ENCODE data around the gene SAMD5.

The SAMD5 gene

DNA sequence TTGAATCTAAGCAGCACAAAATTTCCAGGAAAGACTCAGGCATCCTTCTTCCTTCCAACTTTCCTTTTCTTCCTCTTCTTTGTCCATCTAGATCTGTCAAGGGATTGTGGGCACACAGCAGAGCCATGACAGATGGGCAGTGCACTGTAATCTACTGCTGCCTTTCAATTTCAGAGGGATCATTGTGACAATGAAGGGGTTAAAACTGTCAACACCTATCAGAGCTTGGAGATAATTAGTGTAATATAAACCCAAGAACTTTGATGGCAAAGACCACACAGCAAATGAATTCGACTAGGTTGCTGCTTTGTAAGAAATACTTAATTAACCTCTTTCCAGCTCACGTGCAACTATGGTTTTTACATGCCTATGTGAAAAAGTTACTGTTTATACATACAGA, 55.0 kb downstream of the SAMD5 start:
- TF ChIP-seq EZH2phosphoT487 (conservative IDR thresholded peaks at IDR 0.05; ENCODE audit: low read length): no peak
- TF ChIP-seq, protein P1, sequence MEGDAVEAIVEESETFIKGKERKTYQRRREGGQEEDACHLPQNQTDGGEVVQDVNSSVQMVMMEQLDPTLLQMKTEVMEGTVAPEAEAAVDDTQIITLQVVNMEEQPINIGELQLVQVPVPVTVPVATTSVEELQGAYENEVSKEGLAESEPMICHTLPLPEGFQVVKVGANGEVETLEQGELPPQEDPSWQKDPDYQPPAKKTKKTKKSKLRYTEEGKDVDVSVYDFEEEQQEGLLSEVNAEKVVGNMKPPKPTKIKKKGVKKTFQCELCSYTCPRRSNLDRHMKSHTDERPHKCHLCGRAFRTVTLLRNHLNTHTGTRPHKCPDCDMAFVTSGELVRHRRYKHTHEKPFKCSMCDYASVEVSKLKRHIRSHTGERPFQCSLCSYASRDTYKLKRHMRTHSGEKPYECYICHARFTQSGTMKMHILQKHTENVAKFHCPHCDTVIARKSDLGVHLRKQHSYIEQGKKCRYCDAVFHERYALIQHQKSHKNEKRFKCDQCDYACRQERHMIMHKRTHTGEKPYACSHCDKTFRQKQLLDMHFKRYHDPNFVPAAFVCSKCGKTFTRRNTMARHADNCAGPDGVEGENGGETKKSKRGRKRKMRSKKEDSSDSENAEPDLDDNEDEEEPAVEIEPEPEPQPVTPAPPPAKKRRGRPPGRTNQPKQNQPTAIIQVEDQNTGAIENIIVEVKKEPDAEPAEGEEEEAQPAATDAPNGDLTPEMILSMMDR (IDR thresholded peaks at IDR 0.05; ENCODE audit: insufficient read depth, low read length, poor library complexity, severe bottlenecking): no peak
- Histone ChIP-seq H3K4me3 (ENCODE audit: insufficient read depth, low read length, poor library complexity, severe bottlenecking) (no peak overlapping the region), H3K27ac (ENCODE audit: low read depth, low read length) (no peak overlapping the region), H4K20me1 (ENCODE audit: low read depth, low read length) (no peaks in the 10 kb centered on the region), H3F3A (ENCODE audit: insufficient read depth) (no peaks in the 10 kb centered on the region), H3K9me2 (replicated peaks; ENCODE audit: insufficient read depth, low read length) (no peaks in the 10 kb centered on the region), H3K4me2 (ENCODE audit: low read depth, low read length, poor library complexity, severe bottlenecking) (no peak overlapping the region), H3K36me3 (ENCODE audit: low read length) (no peaks in the 10 kb centered on the region; the same call in 1 of the 2 replicates), H2AFZ (ENCODE audit: low read depth, low read length, severe bottlenecking) (no peak overlapping the region), H3K9me3 (ENCODE audit: insufficient read depth, low read length) (no peaks in the 10 kb centered on the region), H3K79me2 (ENCODE audit: insufficient read depth, low read length) (no peaks in the 10 kb centered on the region), H3K27me3 (ENCODE audit: low read length) (no peaks in the 10 kb centered on the region), H3K9ac (ENCODE audit: low read length) (no peak overlapping the region)

DNA sequence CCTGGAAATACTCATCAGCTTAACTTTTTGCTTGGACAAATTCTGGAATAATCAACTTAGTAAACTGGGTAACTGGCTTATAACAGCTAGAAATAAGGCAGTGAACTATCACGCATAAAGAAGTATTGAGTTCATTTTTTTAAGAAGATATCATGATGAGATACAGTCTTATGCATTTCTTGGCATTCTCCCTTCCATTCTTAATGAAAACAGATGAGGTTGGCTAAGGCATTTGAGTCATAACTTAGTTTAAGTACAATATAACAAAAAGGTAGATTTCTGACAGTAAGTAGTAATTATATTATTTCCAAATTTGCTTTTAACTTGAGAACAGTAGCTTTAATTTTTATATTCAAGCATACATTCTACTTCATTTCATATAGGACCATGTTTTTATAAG, 56.1 kb downstream of the SAMD5 start:
- H3K27me3 ChIP-seq (ENCODE audit: low read length): no peaks in the 10 kb centered on the region

DNA sequence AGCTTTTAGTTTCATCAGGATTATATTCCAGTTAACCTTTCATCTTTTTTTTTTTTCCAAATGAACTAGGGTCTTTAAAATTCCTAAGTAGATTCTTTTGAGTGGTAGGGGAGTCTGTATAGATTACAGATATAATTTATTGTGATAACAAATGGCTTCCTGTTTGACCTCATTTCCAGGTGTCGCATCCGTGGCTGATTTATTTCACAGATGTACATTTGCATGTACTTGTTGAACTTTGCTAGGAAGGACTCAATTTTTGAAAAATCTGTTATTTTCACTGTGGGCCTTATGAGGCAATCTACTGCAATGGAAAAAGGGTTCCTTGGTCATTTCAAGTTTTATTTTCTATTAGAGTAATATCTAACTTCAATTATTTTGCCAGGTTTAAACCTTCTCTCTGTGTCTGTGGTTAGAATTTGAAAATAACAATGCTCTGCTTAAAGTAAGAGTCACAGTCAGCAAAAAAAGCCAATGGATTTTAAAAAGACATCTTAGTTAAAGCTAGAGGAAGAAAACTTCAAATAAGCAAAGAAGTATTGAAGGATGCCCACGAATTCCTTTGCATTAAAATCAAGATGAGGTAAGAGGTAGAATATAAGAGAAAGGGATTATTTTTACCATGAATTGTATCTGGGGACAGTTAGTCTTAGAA, 57.9 kb downstream of the SAMD5 start:
- no peaks in the 10 kb centered on the region for H3K27me3 ChIP-seq (ENCODE audit: low read length)
- no peaks in the 10 kb centered on the region for H3F3A ChIP-seq (ENCODE audit: insufficient read depth)
- H3K27ac ChIP-seq (ENCODE audit: low read depth, low read length): no peak overlapping the region
- H3K9ac ChIP-seq (ENCODE audit: low read length): no peak overlapping the region
- no peaks in the 10 kb centered on the region for H3K9me3 ChIP-seq (ENCODE audit: insufficient read depth, low read length)
- H4K20me1 ChIP-seq (ENCODE audit: low read depth, low read length): no peaks in the 10 kb centered on the region
- H3K36me3 ChIP-seq (ENCODE audit: low read length): no peaks in the 10 kb centered on the region; the same call in 1 of the 2 replicates
- H3K4me3 ChIP-seq (ENCODE audit: insufficient read depth, low read length, poor library complexity, severe bottlenecking): no peak overlapping the region
- H3K4me2 ChIP-seq (ENCODE audit: low read depth, low read length, poor library complexity, severe bottlenecking): no peak overlapping the region
- H2AFZ ChIP-seq (ENCODE audit: low read depth, low read length, severe bottlenecking): no peak overlapping the region
- TF ChIP-seq EZH2phosphoT487 (conservative IDR thresholded peaks at IDR 0.05; ENCODE audit: low read length): no peak
- TF ChIP-seq, protein P1 (IDR thresholded peaks at IDR 0.05; ENCODE audit: insufficient read depth, low read length, poor library complexity, severe bottlenecking): no peak
- no peaks in the 10 kb centered on the region for H3K9me2 ChIP-seq (replicated peaks; ENCODE audit: insufficient read depth, low read length)
- no peaks in the 10 kb centered on the region for H3K79me2 ChIP-seq (ENCODE audit: insufficient read depth, low read length)

More for the DNA sequence above, 56.1 kb downstream of the SAMD5 start:
- Histone ChIP-seq H3K79me2 (ENCODE audit: insufficient read depth, low read length) (no peaks in the 10 kb centered on the region), H2AFZ (ENCODE audit: low read depth, low read length, severe bottlenecking) (no peak overlapping the region), H3K4me2 (ENCODE audit: low read depth, low read length, poor library complexity, severe bottlenecking) (no peak overlapping the region), H3K27ac (ENCODE audit: low read depth, low read length) (no peak overlapping the region), H4K20me1 (ENCODE audit: low read depth, low read length) (no peaks in the 10 kb centered on the region), H3K4me3 (ENCODE audit: insufficient read depth, low read length, poor library complexity, severe bottlenecking) (no peak overlapping the region), H3K9ac (ENCODE audit: low read length) (no peak overlapping the region), H3K36me3 (ENCODE audit: low read length) (no peaks in the 10 kb centered on the region; the same call in 1 of the 2 replicates), H3K9me2 (replicated peaks; ENCODE audit: insufficient read depth, low read length) (no peaks in the 10 kb centered on the region), H3F3A (ENCODE audit: insufficient read depth) (no peaks in the 10 kb centered on the region), H3K9me3 (ENCODE audit: insufficient read depth, low read length) (no peaks in the 10 kb centered on the region)
- TF ChIP-seq, protein P1 (IDR thresholded peaks at IDR 0.05; ENCODE audit: insufficient read depth, low read length, poor library complexity, severe bottlenecking): no peak
- no peak for TF ChIP-seq EZH2phosphoT487 (conservative IDR thresholded peaks at IDR 0.05; ENCODE audit: low read length)
